ENCODE data around the gene THBS3. TPM values are rescaled to one million over a fixed set of nuclear protein-coding genes. Genes with fewer than 3 reads are reported as not detected.

Gene THBS3
- total and polyA plus RNA-seq, 9 of the 15 experiments (the other 6 are each of a cell fraction or from before 2014, with no cell fraction given) = 0.59 to 8.3 (median 3.2) TPM

- no peak for TF ChIP-seq GTF2B (IDR thresholded peaks at IDR 0.05; ENCODE audit: extremely low read depth, insufficient read length)
- peak; percentile 93 to 95 for TF ChIP-seq NRF1 (conservative IDR thresholded peaks at IDR 0.05 in 1 of 2, IDR thresholded peaks at IDR 0.05 in 1 of 2)
- TF ChIP-seq MCM7 (IDR thresholded peaks at IDR 0.05) = peak; percentile 91 to 95; a peak in 2 of 4 replicates
- TF ChIP-seq ZNF507 (tag; conservative IDR thresholded peaks at IDR 0.05) = no peak
- peak; percentile 100 for TF ChIP-seq SP1 (CRISPR knock-in tag; IDR thresholded peaks at IDR 0.05)
- no peak for TF ChIP-seq E4F1 (CRISPR knock-in tag; IDR thresholded peaks at IDR 0.05; ENCODE audit: borderline replicate concordance)
- TF ChIP-seq CREB3 (tag; conservative IDR thresholded peaks at IDR 0.05; ENCODE audit: low read depth) = no peak
- TF ChIP-seq SNRNP70 (optimal IDR thresholded peaks at IDR 0.05; ENCODE audit: low read depth, low read length) = no peak
- no peak for TF ChIP-seq ZNF311 (CRISPR knock-in tag; IDR thresholded peaks at IDR 0.05)
- no peak for TF ChIP-seq ZNF436 (CRISPR knock-in tag; IDR thresholded peaks at IDR 0.05)
- TF ChIP-seq ATF6 (CRISPR knock-in tag; IDR thresholded peaks at IDR 0.05) = peak; percentile 77; the same call in 1 of the 2 replicates
- peak; percentile 58; the same call in 1 of the 2 replicates for TF ChIP-seq GABPA (tag; conservative IDR thresholded peaks at IDR 0.05; ENCODE audit: low read depth)
- TF ChIP-seq PHF8 (IDR thresholded peaks at IDR 0.05; ENCODE audit: borderline replicate concordance, low read length) = peak; percentile 66; the same call in 1 of the 2 replicates
- no peak for TF ChIP-seq MAFK (IDR thresholded peaks at IDR 0.05; ENCODE audit: low read length)
Measured at GRCh38 chr1:155244368-155245162, 36.9 kb upstream of the THBS3 start (continued).
